BE2C (cell line): ENCODE data around the gene HIBCH.
A peak's percentile ranks its signal among the peaks of the same experiment; 100 is the strongest.
"Not testable (repeated sequence)": the region's sequence is repeated elsewhere in the genome, so short reads cannot be mapped to it uniquely, and the experiment has no call there.

Experiments used
- DNase-seq: peaks from one replicate; pipeline ENCODE4 v3.0.0-alpha.2; 2020
- H3K27me3 ChIP-seq: fragments of 250-450 bp; sonication (Bioruptor Pico); 2 replicates; pipeline ENCODE4 v1.5.1; 2020; ENCODE audit warnings: mild to moderate bottlenecking
- H3K36me3 ChIP-seq: fragments of 250-450 bp; sonication (Bioruptor Pico); 2 replicates; pipeline ENCODE4 v1.5.1; 2020; ENCODE audit warnings: mild to moderate bottlenecking
- H3K4me1 ChIP-seq: fragments of 250-450 bp; sonication (Bioruptor Pico); 2 replicates; pipeline ENCODE4 v1.5.1; 2020
- H3K4me3 ChIP-seq: 2 replicates; pipeline ENCODE4 v1.5.1; 2011; ENCODE audit warnings: low read depth, low read length
- H3K9me3 ChIP-seq: fragments of 250-450 bp; sonication (Bioruptor Pico); 2 replicates; pipeline ENCODE4 v1.5.1; 2020
- TF ChIP-seq, protein P1 (sequence below): IDR thresholded peaks from 2 replicates; pipeline ENCODE4 v1.5.1; 2012; ENCODE audit warnings: mild to moderate bottlenecking, low read depth, low read length

HIBCH gene

DNA sequence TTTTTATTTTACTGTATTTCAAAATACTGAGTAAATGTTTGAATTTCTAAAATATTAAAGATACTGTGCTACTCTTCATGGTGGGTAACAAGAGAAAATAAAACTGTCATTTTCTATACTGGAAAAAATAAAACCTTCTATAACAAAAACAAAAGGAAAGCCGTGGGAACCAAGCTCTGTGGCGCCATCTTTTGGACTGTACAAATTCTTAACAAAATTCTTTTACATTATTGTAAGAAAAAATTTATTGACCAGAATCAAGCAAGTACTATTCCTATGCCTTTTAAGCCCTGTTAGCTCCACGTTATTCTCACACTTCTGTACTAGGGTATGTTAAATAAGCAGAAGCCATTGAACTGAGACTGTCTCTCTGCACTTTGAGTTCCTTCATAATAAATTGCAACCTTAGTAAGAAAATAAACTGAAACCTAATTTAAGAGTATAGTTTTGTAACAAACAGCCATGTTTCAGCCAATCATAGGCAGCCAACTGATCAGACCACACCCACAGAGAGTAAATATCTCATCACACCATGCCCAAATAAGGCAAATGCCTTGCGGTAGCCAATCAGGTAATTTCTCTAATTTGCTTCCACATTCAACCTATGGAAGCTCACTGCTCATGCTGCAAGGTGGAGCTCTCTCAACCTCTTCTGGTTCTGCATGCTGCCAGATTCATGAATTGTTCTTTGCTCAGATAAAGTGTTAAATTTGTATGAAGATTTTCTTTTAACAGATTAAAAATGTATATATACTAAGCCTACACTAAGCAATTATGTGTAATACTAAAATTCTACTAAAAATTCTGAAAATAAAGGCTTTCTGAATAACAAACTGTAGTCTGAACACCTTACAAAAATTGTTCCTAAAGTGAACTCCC is 42.2 kb downstream of the HIBCH start:
- Histone ChIP-seq H3K27me3 (no peaks in the 10 kb centered on the region), H3K4me1 (no peaks in the 10 kb centered on the region), H3K9me3 (no peaks in the 10 kb centered on the region), H3K36me3 (no peaks in the 10 kb centered on the region), H3K4me3 (no peak overlapping the region)
- TF ChIP-seq, protein P1, sequence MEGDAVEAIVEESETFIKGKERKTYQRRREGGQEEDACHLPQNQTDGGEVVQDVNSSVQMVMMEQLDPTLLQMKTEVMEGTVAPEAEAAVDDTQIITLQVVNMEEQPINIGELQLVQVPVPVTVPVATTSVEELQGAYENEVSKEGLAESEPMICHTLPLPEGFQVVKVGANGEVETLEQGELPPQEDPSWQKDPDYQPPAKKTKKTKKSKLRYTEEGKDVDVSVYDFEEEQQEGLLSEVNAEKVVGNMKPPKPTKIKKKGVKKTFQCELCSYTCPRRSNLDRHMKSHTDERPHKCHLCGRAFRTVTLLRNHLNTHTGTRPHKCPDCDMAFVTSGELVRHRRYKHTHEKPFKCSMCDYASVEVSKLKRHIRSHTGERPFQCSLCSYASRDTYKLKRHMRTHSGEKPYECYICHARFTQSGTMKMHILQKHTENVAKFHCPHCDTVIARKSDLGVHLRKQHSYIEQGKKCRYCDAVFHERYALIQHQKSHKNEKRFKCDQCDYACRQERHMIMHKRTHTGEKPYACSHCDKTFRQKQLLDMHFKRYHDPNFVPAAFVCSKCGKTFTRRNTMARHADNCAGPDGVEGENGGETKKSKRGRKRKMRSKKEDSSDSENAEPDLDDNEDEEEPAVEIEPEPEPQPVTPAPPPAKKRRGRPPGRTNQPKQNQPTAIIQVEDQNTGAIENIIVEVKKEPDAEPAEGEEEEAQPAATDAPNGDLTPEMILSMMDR: peak; percentile 64
- no peak for DNase-seq

DNA sequence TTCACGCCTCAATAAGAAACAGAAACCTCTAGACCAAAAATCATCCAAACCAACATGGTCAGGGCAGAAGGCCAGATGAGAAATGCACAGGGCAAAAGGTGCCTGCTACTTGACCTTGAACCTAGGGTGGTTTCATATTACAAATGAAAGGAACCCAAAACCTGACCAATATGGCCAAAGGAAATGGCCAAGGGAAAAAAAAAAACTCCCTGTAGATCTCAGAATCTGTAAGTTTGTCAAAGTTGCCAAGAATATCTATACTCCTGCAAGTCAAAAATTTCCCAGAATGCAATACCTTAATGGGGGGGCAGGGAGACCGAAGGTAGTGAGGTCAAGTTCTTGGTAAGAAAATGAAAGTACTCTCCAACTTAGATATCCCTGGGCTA is 47.2 kb downstream of the HIBCH start:
- Histone ChIP-seq H3K4me1 (no peaks in the 10 kb centered on the region), H3K9me3 (no peaks in the 10 kb centered on the region; the same call in 1 of the 2 replicates), H3K4me3 (no peak overlapping the region), H3K27me3 (no peaks in the 10 kb centered on the region), H3K36me3 (no peaks in the 10 kb centered on the region)
- no peak for DNase-seq
- TF ChIP-seq, protein P1: no peak

DNA sequence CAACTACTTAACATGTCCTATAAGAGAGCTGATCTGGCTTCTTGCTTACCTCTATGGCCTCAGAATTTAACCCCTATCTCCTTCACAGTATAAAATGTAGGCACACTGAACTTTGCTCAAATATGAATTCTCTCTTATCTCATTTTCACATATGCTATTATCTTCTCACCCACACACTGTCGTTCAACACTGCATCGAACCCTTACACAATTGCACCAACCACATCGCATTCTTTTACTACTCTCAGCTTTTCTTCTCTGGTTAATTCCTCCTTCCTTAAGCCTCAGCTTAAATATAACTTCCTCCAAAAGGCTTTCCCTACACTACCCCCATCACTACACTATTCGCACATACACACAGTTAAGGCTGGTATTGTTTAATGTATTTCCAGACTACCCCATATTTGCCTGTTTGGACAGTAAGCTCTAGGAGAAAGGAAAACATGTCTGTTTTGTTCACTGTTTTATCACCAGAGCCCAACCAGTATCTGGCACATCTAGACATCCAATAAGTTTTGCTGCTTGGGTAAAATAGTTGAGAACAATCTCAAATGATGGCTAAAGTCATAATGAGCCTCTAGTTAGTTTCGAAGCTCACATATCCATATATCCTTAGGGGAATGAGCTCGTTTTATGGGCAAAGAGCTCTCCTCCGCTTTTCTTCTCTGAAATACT is 47.7 kb downstream of the HIBCH start:
- TF ChIP-seq, protein P1: no peak
- Histone ChIP-seq H3K4me3 (no peak overlapping the region), H3K36me3 (no peaks in the 10 kb centered on the region), H3K9me3 (no peaks in the 10 kb centered on the region; the same call in 1 of the 2 replicates), H3K27me3 (no peaks in the 10 kb centered on the region), H3K4me1 (no peaks in the 10 kb centered on the region)
- DNase-seq: no peak

DNA sequence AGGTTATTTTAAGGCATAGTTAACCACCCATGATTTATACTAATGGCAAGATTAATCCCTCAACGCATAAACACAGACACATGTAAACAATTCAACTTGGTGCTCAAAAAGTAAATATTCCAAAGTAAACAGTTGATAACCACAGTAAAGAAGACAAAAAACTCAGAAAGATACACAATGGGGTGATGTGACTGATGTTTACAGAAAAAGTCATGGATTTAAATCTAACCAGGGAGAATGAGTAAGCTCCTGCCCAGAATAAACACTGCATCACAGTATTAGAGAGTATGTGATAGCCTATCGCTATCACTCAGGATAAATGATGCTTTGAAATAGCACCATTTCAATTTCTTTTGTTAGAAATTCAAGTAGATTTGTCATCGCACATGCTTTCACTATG is 49.3 kb downstream of the HIBCH start:
- TF ChIP-seq, protein P1: no peak
- no peak for DNase-seq

DNA sequence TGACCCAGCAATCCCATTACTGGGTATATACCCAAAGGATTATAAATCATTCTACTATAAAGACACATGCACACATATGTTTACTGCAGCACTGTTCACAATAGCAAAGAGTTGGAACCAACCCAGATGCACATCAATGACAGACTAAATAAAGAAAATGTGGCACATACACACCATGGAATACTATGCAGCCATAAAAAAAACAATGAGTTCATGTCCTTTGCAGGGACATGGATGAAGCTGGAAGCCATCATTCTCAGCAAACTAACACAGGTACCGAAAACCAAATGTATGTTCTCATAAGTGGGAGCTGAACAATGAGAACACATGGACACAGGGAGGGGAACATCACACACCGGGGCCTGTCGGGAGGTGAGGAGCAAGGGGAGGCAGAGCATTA is 49.9 kb downstream of the HIBCH start:
- not testable (repeated sequence) for H3K4me3 ChIP-seq, H3K4me1 ChIP-seq, H3K36me3 ChIP-seq, H3K27me3 ChIP-seq, H3K9me3 ChIP-seq, DNase-seq

More for the DNA sequence above, 49.3 kb downstream of the HIBCH start:
- no peaks in the 10 kb centered on the region for H3K27me3 ChIP-seq
- no peak overlapping the region for H3K4me3 ChIP-seq
- H3K9me3 ChIP-seq: no peaks in the 10 kb centered on the region; the same call in 1 of the 2 replicates
- no peaks in the 10 kb centered on the region for H3K4me1 ChIP-seq
- H3K36me3 ChIP-seq: peaks cover 4% of the 10 kb centered on the region

DNA sequence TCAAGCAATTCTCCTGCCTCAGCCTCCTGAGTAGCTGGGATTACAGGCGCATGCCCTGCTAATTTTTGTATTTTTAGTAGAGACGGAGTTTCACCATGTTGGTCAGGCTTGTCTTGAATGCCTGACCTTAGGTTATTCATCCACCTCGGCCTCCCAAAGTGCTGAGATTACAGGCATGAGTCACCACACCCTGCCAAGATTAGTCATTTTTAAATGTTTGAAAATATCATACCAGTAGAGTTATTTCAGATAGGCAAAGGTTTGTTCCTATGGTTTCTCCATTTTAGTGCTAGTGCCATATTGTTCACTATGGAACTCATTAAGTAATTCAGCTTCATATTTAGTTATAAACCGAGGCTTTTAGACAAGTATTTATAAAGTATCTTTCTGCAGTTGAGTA is 52.3 kb downstream of the HIBCH start:
- Histone ChIP-seq H3K4me3 (no peak overlapping the region), H3K4me1 (no peaks in the 10 kb centered on the region), H3K27me3 (no peaks in the 10 kb centered on the region), H3K9me3 (no peaks in the 10 kb centered on the region; the same call in 1 of the 2 replicates), H3K36me3 (peaks cover 4% of the 10 kb centered on the region)
- TF ChIP-seq, protein P1: no peak
- no peak for DNase-seq
